GM19438 (cell line): ENCODE measurements around the gene ZNF444.

ENCODE experiments used
- ATAC-seq: cut with Tn5 transposase; IDR thresholded peaks from one replicate; pipeline ENCODE4 v1.9.1; 2021; ENCODE audit warnings: low read depth; ENCODE audit not compliant: unreplicated experiment

ZNF444 gene

GRCh38 chr19:56106993-56107392 is 34.1 kb upstream of the ZNF444 start:
- ATAC-seq: no peak

GRCh38 chr19:56107626-56108351 is 33.3 kb upstream of the ZNF444 start:
- ATAC-seq: no peak

GRCh38 chr19:56108447-56109195 is 32.5 kb upstream of the ZNF444 start:
- no peak for ATAC-seq

- ATAC-seq: peak; percentile 44
Observed at GRCh38 chr19:56109226-56109625, 31.9 kb upstream of the ZNF444 start.

GRCh38 chr19:56110515-56111448 is 30.3 kb upstream of the ZNF444 start:
- no peak for ATAC-seq

- no peak for ATAC-seq
Observed at GRCh38 chr19:56111601-56112312, 29.3 kb upstream of the ZNF444 start.

- ATAC-seq: no peak
Observed at GRCh38 chr19:56112313-56112709, 28.8 kb upstream of the ZNF444 start.

GRCh38 chr19:56113074-56113632 is 27.9 kb upstream of the ZNF444 start:
- no peak for ATAC-seq

- no peak for ATAC-seq
Observed at GRCh38 chr19:56114051-56114777, 26.9 kb upstream of the ZNF444 start.

GRCh38 chr19:56114778-56115110 is 26.3 kb upstream of the ZNF444 start:
- ATAC-seq: no peak

GRCh38 chr19:56115490-56115889 is 25.6 kb upstream of the ZNF444 start:
- no peak for ATAC-seq

- ATAC-seq: no peak
Observed at GRCh38 chr19:56116606-56117005, 24.5 kb upstream of the ZNF444 start.

- ATAC-seq: no peak
Observed at GRCh38 chr19:56117376-56117884, 23.7 kb upstream of the ZNF444 start.

- ATAC-seq: no peak
Observed at GRCh38 chr19:56117889-56118288, 23.2 kb upstream of the ZNF444 start.

- no peak for ATAC-seq
Observed at GRCh38 chr19:56118666-56119581, 22.2 kb upstream of the ZNF444 start.

- ATAC-seq: no peak
Observed at GRCh38 chr19:56119582-56119978, 21.5 kb upstream of the ZNF444 start.

- ATAC-seq: no peak
Observed at GRCh38 chr19:56120002-56120370, 21.1 kb upstream of the ZNF444 start.
